ENCODE measurements around the gene RNF166.

- TF ChIP-seq EZH2 (optimal IDR thresholded peaks at IDR 0.05; ENCODE audit: low read depth, low read length) (no peak), CTCF (IDR thresholded peaks at IDR 0.05; ENCODE audit: low read length) (no peak), EZH2phosphoT487 (IDR thresholded peaks at IDR 0.05; ENCODE audit: low read length) (no peak)
Measured at GRCh38 chr16:88723507-88723887, 17.3 kb upstream of the RNF166 start.

Measured in MM.1S (cell line).